ENCODE results near the gene PACRG.

The PACRG gene

DNA sequence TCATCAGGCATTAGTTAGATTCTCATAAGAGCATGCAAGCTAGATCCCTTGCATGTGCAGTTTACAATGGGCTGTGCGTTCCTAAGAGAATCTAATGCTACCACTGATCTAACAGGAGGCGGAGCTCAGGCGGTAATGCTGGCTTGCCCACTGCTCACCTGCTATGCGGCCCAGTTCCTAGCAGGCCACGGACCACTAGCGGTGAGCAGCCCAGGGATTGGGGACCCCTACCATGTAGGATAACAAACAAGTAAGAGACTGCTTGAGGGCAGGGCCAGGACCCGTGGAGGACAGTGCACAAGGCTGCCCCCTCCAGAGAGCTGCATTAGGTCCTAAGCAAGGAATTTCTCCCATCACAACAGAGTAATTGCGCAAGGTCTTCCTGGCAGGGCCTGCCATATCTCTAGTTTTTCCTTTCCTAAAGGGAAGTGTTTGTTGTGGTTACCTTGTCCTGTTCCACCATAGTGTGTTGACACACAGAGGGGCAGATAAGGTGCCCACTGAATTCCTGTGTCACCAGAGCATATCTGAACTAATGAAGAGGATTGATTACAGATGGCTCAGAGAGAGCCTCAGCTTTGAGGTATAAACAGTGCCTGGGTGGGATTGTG lies 58.0 kb downstream of the PACRG start:
- no peak for DNase-seq

DNA sequence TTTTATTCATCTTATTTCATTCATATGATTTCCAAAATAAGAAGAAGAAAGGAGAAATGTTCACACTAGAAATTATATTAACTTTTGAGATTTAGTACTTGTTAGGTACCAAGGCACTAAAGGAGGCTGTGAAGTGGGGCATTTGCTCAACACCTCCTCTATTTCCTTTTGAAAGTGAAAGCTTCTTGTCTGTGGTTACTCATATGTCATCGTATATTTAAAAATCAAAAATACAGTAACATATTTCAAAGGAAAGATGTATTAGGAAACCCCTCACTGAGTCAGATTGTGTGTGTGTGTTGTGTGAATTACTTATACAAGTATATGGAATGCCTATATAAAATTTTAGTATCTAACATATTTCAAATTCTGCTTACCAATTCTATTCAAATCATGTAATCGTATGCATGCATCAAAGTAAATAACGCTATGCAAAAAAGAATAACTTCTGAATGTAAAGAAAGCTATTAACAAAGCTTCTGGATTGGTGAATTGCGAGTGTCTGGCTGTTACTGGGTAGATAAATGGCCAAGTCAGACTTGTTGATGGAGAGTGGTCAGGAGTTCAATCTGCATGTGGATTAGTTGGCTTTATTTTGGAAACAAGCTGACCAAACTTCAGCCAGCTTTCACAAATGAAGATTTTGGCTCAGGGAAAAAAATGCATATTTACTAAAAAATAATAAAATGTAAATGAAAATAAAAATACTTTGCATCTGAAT lies 70.9 kb downstream of the PACRG start:
- DNase-seq: no peak

DNA sequence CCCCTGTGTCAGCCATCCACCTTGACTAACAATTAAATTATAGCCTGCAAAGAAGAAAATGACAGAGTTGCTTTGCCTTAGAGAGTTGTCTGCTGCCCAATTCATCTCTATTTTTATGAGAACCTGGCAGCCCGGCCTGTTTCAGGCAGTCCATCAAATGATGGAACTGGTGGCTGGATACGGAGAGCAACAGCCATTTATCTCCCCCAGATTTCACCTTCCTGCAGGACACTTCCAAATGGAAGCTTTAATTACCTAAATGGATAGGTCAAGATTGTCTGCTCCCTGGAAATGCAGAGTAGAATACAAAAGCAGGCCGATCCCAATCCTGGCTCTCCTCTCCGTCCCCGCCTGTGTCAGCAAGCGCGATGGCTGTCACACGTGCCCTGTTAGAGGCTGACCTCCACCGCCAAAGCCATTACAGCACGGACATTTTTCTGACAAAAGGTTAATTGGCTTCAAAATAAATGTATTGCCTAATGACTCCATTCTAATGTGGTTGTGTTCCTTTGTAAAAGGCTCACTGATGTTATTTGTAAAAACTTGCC lies 86.7 kb downstream of the PACRG start:
- no peak for DNase-seq

- no peak for DNase-seq
Observed at GRCh38 chr6:162817196-162817595, 89.4 kb downstream of the PACRG start.

DNA sequence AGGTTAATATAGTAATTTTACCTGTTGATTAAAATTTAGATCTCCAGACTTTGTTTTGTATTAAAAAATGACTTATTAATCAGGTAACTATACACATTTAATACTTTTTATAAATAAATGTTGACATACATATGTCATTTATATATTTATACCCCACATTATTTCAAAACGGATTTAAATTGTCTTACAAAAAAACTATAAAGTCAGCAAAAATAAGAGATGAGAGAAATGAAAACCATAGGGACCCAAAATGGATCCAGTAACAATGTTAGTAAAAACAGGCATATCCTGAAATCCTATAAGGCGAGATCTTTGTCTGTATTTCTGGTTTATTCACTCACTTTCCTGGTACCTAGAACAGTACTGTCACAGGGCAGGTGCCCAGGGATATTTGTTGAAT lies 91.5 kb downstream of the PACRG start:
- DNase-seq: no peak

DNA sequence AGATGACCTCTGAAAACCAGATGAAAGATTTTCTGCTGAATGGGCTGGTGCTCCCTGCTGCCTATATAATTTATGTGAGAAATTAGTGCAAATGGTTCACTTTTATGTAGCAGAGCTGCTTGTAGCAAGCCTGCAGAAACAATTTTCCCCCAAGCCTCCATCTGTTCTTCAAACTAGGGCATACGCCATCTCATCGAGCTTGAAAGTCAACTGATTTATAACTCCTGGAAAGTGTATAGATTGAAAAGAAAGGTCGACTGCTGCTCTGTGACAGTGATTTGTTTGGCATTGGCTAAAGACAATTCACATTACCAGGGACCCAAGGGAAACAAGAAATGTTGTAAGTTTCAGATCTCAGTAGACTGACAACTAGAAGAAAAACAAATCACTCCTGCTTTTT lies 93.3 kb downstream of the PACRG start:
- no peak for DNase-seq

GRCh38 chr6:162825597-162825996 lies 97.8 kb downstream of the PACRG start:
- no peak for DNase-seq

DNA sequence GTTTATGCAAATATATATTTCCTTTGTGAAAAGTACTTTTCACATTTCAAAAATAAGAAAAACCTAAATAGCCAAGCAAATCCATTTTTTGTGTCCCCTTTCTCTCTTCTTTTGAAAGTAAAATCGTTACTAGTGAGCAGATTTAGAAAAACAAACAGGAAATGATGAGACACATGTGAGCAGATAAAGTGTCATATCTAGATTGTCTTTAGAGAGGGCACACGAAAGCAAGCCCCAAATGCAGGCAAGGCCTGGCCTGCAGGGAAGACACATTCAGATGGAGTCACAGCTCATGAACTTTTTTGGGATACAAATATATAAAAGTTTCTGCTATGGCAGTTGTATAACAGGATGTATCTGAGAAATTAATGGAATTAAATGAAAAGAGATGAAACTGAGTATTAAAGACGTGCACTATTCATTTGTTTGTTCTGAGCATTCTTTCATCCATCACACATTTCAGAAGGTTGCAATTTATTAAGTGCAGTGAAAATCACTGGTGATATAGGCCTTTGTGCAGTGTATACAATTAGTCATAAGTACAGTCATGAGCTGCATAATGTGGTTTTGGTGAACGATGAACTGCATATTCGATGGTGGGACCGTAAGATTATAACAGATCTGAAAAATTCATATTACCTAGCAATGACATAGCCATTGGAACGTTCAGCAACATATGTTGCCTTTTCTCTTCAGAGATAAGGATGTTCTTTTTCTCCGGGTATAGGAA lies 101.4 kb downstream of the PACRG start:
- no peak for DNase-seq

GRCh38 chr6:162833776-162834175 lies 106.0 kb downstream of the PACRG start:
- DNase-seq: no peak

DNA sequence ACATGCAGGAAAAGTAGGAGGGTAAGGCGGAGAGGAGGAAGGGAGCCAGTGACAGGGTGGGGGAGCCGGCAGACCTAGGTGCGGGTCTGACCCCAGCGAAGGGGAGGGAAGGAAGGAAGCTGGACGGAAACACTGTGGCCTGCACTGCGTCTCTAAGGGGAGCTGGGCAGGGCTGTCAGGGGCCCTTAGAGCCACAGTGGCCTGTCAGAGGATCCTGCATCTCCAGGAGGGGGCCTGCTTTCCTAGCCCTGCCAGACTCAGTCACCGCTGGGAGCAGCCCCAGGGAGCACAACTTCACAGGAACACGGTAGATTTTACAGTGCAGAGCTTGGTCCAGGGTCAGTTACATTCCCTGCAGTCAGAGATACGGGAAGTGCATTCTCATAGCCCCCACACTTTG lies 118.2 kb downstream of the PACRG start:
- DNase-seq: no peak

DNA sequence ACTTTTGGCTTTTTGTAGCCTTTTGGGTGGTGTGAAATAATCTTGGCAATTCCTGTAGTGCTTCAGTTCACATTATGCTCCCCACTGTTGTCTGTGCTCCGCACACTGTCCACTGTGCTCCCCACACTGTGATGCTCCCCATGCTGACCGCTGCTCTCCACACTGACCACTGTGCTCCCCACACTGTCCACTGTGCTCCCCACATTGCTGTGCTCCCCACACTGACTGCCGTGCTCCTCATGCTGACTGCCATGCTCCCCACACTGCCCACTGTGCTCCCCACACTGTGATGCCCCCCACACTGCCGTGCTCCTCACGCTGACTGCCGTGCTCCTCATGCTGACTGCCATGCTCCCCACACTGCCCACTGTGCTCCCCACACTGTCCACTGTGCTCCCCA lies 118.9 kb downstream of the PACRG start:
- no peak for DNase-seq

- no peak for DNase-seq
Observed at GRCh38 chr6:162849269-162849668, 121.5 kb downstream of the PACRG start.

DNA sequence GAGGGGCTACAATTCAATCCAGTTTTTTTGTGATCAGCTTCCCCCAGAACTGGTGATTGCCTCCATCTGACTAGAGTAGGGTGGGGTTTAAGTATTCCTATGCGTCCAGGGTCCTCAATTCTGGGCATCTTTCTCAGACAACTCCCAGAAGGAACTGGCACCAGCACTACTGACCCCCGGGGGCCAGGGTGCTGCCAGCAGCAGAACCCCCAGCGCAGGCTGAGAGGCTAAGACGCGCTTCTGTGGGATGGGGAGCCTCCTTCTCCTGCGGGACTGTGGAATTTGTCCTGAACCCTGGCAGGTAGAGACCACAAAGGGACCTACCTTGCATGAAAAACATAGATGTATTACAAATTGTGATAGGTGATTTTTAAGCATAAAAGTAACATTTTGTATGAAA lies 124.4 kb downstream of the PACRG start:
- DNase-seq: no peak

DNA sequence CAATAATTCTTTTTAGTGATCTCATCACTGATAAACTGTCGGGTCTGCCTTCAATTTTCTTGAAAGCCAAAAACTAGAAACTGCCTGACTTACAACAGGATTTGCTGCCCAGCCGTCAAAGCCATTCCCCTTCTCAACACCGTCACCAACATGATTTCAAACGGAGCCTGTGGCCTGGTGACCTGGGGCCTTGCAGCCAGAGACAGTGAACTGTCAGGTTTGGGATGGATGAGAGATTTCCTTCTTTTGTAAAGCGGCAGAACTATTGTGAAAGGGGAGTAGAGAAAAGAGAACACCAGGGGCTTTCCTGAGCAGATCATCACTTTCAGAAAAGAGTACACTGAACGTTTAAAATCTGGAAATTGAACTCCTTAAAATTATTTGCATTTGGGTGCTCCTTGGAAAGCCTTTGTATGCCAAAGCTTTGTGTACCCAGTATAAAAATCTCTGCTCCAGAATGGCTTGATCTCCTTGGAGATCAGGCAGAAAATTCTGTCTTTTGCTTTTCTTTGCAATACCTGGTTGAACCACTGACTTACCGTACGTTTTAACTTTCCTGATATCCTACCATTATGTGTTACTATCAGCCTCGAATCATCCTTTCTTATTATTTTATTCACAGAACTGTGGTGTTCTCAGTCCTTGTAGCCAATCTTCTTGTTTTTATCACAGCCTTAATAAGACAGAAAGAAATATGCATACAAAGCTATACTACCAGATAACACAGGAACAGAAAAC lies 125.2 kb downstream of the PACRG start:
- no peak for DNase-seq

DNA sequence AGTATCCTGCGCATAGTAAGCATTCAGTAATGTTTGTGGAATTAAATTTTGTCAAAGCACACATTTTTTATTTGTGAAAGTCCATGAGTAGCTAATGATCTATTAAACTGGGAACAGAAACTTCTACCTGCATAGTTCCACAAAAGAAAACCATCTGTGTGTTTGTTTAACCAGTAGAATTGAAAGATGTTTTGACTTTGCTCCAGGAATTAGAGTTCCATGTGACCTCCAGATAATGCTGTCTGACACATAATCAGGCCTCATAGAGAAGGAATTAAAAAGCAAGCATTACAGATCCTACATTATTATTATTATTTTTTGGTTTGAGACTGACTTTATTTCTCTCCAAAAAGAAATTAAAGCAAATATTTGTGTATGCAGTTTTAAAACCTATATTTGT lies 126.5 kb downstream of the PACRG start:
- DNase-seq: no peak

DNA sequence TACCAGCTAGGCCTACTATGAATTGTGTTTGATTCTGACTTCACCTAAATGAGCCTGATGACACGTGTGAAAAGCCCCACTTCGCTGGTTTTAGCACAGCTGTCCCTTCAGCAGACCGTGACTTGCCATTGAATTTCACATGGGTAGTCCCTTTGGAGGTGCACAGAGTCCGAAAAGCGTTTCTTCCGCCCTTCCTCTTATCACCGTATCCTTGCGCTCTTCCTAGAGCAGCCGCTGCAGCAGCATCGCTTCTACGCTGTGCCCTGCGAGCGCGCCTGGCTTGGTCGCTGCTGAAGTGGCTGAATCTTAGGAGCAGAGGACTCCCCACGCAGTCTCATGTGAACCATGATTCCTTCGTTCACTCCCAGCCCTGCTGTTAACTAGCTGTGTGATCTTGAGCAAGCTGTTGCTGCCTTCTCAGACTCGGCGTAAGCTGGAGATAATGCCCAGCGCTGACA lies 127.0 kb downstream of the PACRG start:
- DNase-seq: no peak

- no peak for DNase-seq
Observed at GRCh38 chr6:162856885-162857284, 129.1 kb downstream of the PACRG start.

DNA sequence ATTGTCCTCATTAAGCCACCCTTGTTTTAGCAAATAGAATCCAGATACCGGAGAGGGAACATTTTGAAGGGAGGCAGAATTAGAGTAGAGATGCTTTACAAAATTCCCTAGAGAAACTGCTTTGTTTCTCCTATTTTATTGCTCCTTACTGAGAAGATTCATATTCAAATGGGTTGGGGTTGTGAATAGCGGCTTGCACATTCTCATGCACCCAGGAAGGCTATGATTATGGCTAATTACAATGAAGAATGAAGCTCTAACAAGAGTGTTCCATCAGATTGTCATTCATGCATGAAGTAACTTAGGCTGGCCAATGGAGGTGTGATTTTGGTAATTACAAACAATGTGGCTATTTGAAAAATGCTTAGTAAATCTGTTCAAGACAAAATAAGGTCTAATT lies 129.6 kb downstream of the PACRG start:
- DNase-seq: no peak

- DNase-seq: no peak
Observed at GRCh38 chr6:162862462-162862861, 134.7 kb downstream of the PACRG start.

GRCh38 chr6:162862941-162863340 lies 135.2 kb downstream of the PACRG start:
- no peak for DNase-seq

DNA sequence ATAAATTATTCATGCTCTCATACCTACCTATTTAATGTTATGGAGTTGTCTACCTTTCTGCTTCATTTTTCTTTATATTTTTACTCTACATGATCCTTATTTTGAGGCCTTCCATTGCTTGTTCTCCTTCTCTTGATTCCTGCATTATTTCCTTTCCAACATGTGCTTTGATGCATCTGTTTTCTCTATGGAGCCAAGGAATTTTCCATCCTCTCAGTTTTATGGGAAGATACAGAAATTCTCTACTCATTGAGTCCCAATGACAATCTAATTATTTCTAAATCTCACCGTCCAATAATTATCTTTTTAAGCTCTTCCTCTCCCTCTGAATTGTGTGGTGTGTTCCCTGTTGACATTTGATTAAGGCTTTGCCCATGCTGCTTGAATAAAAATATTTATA lies 136.0 kb downstream of the PACRG start:
- no peak for DNase-seq

DNA sequence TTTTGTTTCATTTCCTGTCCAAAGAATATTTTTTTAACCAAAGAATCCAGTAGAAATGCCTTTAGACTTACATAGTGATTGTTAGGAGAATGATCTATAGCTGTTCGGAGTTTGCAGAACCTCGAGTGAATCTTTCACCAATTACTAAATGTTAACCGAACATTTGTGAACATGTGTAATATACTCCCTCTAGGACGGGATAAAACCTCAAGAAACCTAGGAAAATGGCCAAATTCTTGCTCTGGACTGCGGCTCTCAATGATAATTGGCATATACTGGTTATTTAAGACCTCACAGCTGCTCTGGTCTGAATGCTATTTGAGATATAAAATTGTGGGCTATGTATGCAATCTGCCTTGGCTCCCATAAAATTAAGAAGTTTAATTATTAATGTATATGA lies 137.1 kb downstream of the PACRG start:
- DNase-seq: no peak

- no peak for DNase-seq
Observed at GRCh38 chr6:162866656-162867055, 138.9 kb downstream of the PACRG start.

Measured in activated CD4-positive, alpha-beta T cell treated with anti-CD3 and anti-CD28 coated beads, Interleukin-2, amount 50 U/mL, for 4 hours (primary cell).